ENCODE results near the gene TANC1. TPM values are rescaled to one million over a fixed set of nuclear protein-coding genes. Genes with fewer than 3 reads are reported as not detected.
A peak's percentile ranks its signal among the peaks of the same experiment; 100 is the strongest.

TANC1 gene
- total RNA-seq, 1 donor: 34.7 TPM

GRCh38 chr2:159136391-159136790, 168.0 kb downstream of the TANC1 start:
- H3K9me3 ChIP-seq (ENCODE audit: low read depth, low read length): no peaks in the 10 kb centered on the region
- H3K4me1 ChIP-seq (ENCODE audit: insufficient read depth, low read length): peaks cover 67% of the 10 kb centered on the region
- peaks cover 12% of the 10 kb centered on the region for H3K79me2 ChIP-seq (ENCODE audit: insufficient read depth, low read length)
- DNase-seq (ENCODE audit: insufficient read length, low spot score, missing footprints): no peak
- no peak for TF ChIP-seq CTCF (IDR thresholded peaks at IDR 0.05; ENCODE audit: extremely low read depth, low read depth, low read length)
- H3K27ac ChIP-seq (ENCODE audit: low read depth, low read length): peak overlapping the region; percentile 95
- peak overlapping the region; percentile 71 for H3K4me2 ChIP-seq (ENCODE audit: insufficient read depth, low read length)
- no peak overlapping the region for H2AFZ ChIP-seq (ENCODE audit: low read length)
- H3K27me3 ChIP-seq (ENCODE audit: insufficient read depth, low read length): no peaks in the 10 kb centered on the region
- no peaks in the 10 kb centered on the region for H4K20me1 ChIP-seq (ENCODE audit: insufficient read depth, low read length)
- peak overlapping the region; percentile 27 for H3K4me3 ChIP-seq (ENCODE audit: insufficient read depth, low read length)
- no peaks in the 10 kb centered on the region for H3K36me3 ChIP-seq (ENCODE audit: insufficient read depth, low read length)

- no peaks in the 10 kb centered on the region for H3K36me3 ChIP-seq (ENCODE audit: insufficient read depth, low read length)
- no peak overlapping the region for H3K4me2 ChIP-seq (ENCODE audit: insufficient read depth, low read length)
- no peak overlapping the region for H2AFZ ChIP-seq (ENCODE audit: low read length)
- H3K9me3 ChIP-seq (ENCODE audit: low read depth, low read length): no peaks in the 10 kb centered on the region
- no peak overlapping the region for H3K4me3 ChIP-seq (ENCODE audit: insufficient read depth, low read length)
- no peak for TF ChIP-seq CTCF (IDR thresholded peaks at IDR 0.05; ENCODE audit: extremely low read depth, low read depth, low read length)
- H3K27me3 ChIP-seq (ENCODE audit: insufficient read depth, low read length): no peaks in the 10 kb centered on the region
- H3K79me2 ChIP-seq (ENCODE audit: insufficient read depth, low read length): peaks cover 11% of the 10 kb centered on the region
- peak overlapping the region; percentile 95 for H3K27ac ChIP-seq (ENCODE audit: low read depth, low read length)
- H4K20me1 ChIP-seq (ENCODE audit: insufficient read depth, low read length): no peaks in the 10 kb centered on the region
- H3K4me1 ChIP-seq (ENCODE audit: insufficient read depth, low read length): peaks cover 57% of the 10 kb centered on the region
- no peak for DNase-seq (ENCODE audit: insufficient read length, low spot score, missing footprints)
Measured at GRCh38 chr2:159137511-159138241, 169.2 kb downstream of the TANC1 start.

- H3K79me2 ChIP-seq (ENCODE audit: insufficient read depth, low read length): peaks cover 8% of the 10 kb centered on the region
- H3K9me3 ChIP-seq (ENCODE audit: low read depth, low read length): no peaks in the 10 kb centered on the region
- no peaks in the 10 kb centered on the region for H3K27me3 ChIP-seq (ENCODE audit: insufficient read depth, low read length)
- no peak for DNase-seq (ENCODE audit: insufficient read length, low spot score, missing footprints)
- no peak overlapping the region for H2AFZ ChIP-seq (ENCODE audit: low read length)
- H3K4me1 ChIP-seq (ENCODE audit: insufficient read depth, low read length): peaks cover 57% of the 10 kb centered on the region
- no peak overlapping the region for H3K4me3 ChIP-seq (ENCODE audit: insufficient read depth, low read length)
- no peaks in the 10 kb centered on the region for H3K36me3 ChIP-seq (ENCODE audit: insufficient read depth, low read length)
- no peak overlapping the region for H3K4me2 ChIP-seq (ENCODE audit: insufficient read depth, low read length)
- H3K27ac ChIP-seq (ENCODE audit: low read depth, low read length): peak overlapping the region; percentile 81
- H4K20me1 ChIP-seq (ENCODE audit: insufficient read depth, low read length): no peaks in the 10 kb centered on the region
- TF ChIP-seq CTCF (IDR thresholded peaks at IDR 0.05; ENCODE audit: extremely low read depth, low read depth, low read length): no peak
Measured at GRCh38 chr2:159138642-159139182, 170.3 kb downstream of the TANC1 start.

GRCh38 chr2:159139216-159139933, 170.9 kb downstream of the TANC1 start:
- H3K27ac ChIP-seq (ENCODE audit: low read depth, low read length): peak overlapping the region; percentile 81
- no peaks in the 10 kb centered on the region for H3K9me3 ChIP-seq (ENCODE audit: low read depth, low read length)

More at GRCh38 chr2:159139216-159139933, 170.9 kb downstream of the TANC1 start:
- H3K4me2 ChIP-seq (ENCODE audit: insufficient read depth, low read length): no peak overlapping the region
- H3K27me3 ChIP-seq (ENCODE audit: insufficient read depth, low read length): no peaks in the 10 kb centered on the region
- peaks cover 8% of the 10 kb centered on the region for H3K79me2 ChIP-seq (ENCODE audit: insufficient read depth, low read length)
- no peak for DNase-seq (ENCODE audit: insufficient read length, low spot score, missing footprints)
- no peaks in the 10 kb centered on the region for H4K20me1 ChIP-seq (ENCODE audit: insufficient read depth, low read length)
- no peak overlapping the region for H3K4me3 ChIP-seq (ENCODE audit: insufficient read depth, low read length)
- no peak for TF ChIP-seq CTCF (IDR thresholded peaks at IDR 0.05; ENCODE audit: extremely low read depth, low read depth, low read length)
- H3K36me3 ChIP-seq (ENCODE audit: insufficient read depth, low read length): no peaks in the 10 kb centered on the region
- H3K4me1 ChIP-seq (ENCODE audit: insufficient read depth, low read length): peaks cover 57% of the 10 kb centered on the region
- no peak overlapping the region for H2AFZ ChIP-seq (ENCODE audit: low read length)

Measured in osteoblast (primary cell).